K562 (cell line): ENCODE results near the gene MYRIP. TPM values are rescaled to one million over a fixed set of nuclear protein-coding genes. Genes with fewer than 3 reads are reported as not detected.

Experiments used
- ATF7 ChIP-seq: fragments of 450-650 bp; IDR thresholded peaks from 2 replicates; pipeline ENCODE4 v1.7.1; 2014; ENCODE audit warnings: mild to moderate bottlenecking, moderate library complexity
- CBX5 ChIP-seq: IDR thresholded peaks from 2 replicates; pipeline ENCODE4 v1.6.1; 2014; ENCODE audit warnings: low read depth, borderline replicate concordance
- HMGN3 ChIP-seq: IDR thresholded peaks from 2 replicates; pipeline ENCODE4 v1.6.1; 2011; ENCODE audit warnings: borderline replicate concordance, low read depth, mild to moderate bottlenecking, mixed read lengths, low read length; ENCODE audit not compliant: insufficient read length; ENCODE audit errors: extremely low read depth
- HNRNPLL ChIP-seq: fragments of 200-400 bp; formaldehyde crosslinking; IDR thresholded peaks from 2 replicates; pipeline ENCODE4 v1.6.1; 2017; ENCODE audit warnings: low read length, low read depth, mild to moderate bottlenecking; ENCODE audit not compliant: poor library complexity, severe bottlenecking
- JUNB ChIP-seq: fragments of 450-650 bp; formaldehyde crosslinking; conservative IDR thresholded peaks from 2 replicates; pipeline ENCODE4 v1.4.0; 2020; ENCODE audit warnings: mild to moderate bottlenecking
- LARP7 ChIP-seq: fragments of 450-650 bp; IDR thresholded peaks from 2 replicates; pipeline ENCODE4 v1.6.1; 2016
- NELFE ChIP-seq: IDR thresholded peaks from 2 replicates; pipeline ENCODE4 v1.6.1; 2011; ENCODE audit warnings: mild to moderate bottlenecking; ENCODE audit not compliant: insufficient read depth, insufficient read length
- PML ChIP-seq: IDR thresholded peaks from 2 replicates; pipeline ENCODE4 v1.6.1; 2012; ENCODE audit warnings: low read length, inconsistent platforms
- RBBP5 ChIP-seq: fragments of 200-600 bp; sonication (generic); IDR thresholded peaks from 2 replicates; pipeline ENCODE4 v1.6.1; 2012; ENCODE audit warnings: borderline replicate concordance, mild to moderate bottlenecking, low read length, control low read depth, inconsistent platforms; ENCODE audit not compliant: insufficient read depth, poor library complexity, severe bottlenecking
- TEAD4 ChIP-seq, 2 experiments: sonication (generic) in 1 of 2; formaldehyde crosslinking in 1 of 2; IDR thresholded peaks; 2 replicates each; pipeline versions ENCODE4 v1.6.1 to v1.8.0; 2012 to 2022; ENCODE audit warnings: borderline replicate concordance in 1 of 2, inconsistent platforms in 1 of 2, low read length in 1 of 2, mild to moderate bottlenecking in 1 of 2, missing genetic modification reagents in 1 of 2
- U2AF1 ChIP-seq: fragments of 200-400 bp; formaldehyde crosslinking; optimal IDR thresholded peaks from 2 replicates; pipeline ENCODE3; 2017; ENCODE audit warnings: mild to moderate bottlenecking, low read depth, low read length, moderate library complexity
- ZNF212 ChIP-seq: fragments of 450-650 bp; formaldehyde crosslinking; IDR thresholded peaks from 2 replicates; pipeline ENCODE4 v1.4.0; 2020; ENCODE audit warnings: mild to moderate bottlenecking
- polyA plus RNA-seq, 8 experiments: library from polyadenylated mRNA; depleted of rRNA in 4 of 8; stranded (reverse) in 5 of 8; unstranded in 3 of 8; fragments of >200 nt; fragmentation: Nextera tagmentation in 2 of 8; fragmentation: Illumina TruSeq in 1 of 8; extraction: Ambion mirVana in 2 of 8; extraction: Trizol in 1 of 8; gene quantifications; 2 replicates each; pipeline versions ENCODE4 v1.2.1 to v1.2.3, GENCODE V29; 2011 to 2014; ENCODE audit warnings: inconsistent platforms in 1 of 8, missing spikeins in 1 of 8
- total RNA-seq, 7 experiments: library from RNA; depleted of rRNA in 6 of 7; stranded (reverse); fragments of >200 nt in 6 of 7; fragmentation: Illumina TruSeq in 2 of 7; extraction: Trizol in 2 of 7; gene quantifications; 2 replicates each; pipeline versions ENCODE4 v1.2.1 to v1.2.3, GENCODE V29; 2011 to 2021; ENCODE audit warnings: low replicate concordance in 1 of 7
- TF ChIP-seq, protein P1 (sequence below), 3 experiments: IDR thresholded peaks in 2 of 3; conservative IDR thresholded peaks in 1 of 3; 2 replicates each; pipeline ENCODE4 v1.5.1; 2011 to 2012; ENCODE audit warnings: low read length in 3 of 3, mild to moderate bottlenecking in 3 of 3, control low read depth in 2 of 3, improper control_type of control experiment in 1 of 3, inconsistent platforms in 1 of 3, low read depth in 1 of 3, mixed read lengths in 1 of 3, moderate library complexity in 1 of 3; ENCODE audit not compliant: insufficient read depth in 2 of 3
- TF ChIP-seq, protein P2 (sequence below): fragments of 250-450 bp; sonication (Bioruptor Pico); IDR thresholded peaks from 2 replicates; pipeline ENCODE4 v1.9.0; 2021; ENCODE audit warnings: mild to moderate bottlenecking, inconsistent platforms
- TF ChIP-seq, protein P3 (sequence below): fragments of 450-650 bp; conservative IDR thresholded peaks from 2 replicates; pipeline ENCODE4 v1.6.1; 2016; ENCODE audit warnings: missing genetic modification characterization, low read depth, mild to moderate bottlenecking, control low read depth, missing compliant biosample characterization
- TF ChIP-seq, protein P4 (sequence below), 2 experiments: fragments of 450-650 bp in 1 of 2; sonication (generic) in 1 of 2; formaldehyde crosslinking; conservative IDR thresholded peaks; 2 replicates each; pipeline versions ENCODE4 v1.4.0 to v1.8.1; 2020 to 2022; ENCODE audit warnings: mild to moderate bottlenecking in 1 of 2, missing genetic modification reagents in 1 of 2
- TF ChIP-seq, protein P5 (sequence below): sonication (generic); formaldehyde crosslinking; IDR thresholded peaks from 2 replicates; pipeline ENCODE4 v1.8.1; 2023; ENCODE audit warnings: mild to moderate bottlenecking, missing genetic modification reagents

The MYRIP gene
- total and polyA plus RNA-seq, 9 of the 15 experiments (the other 6 are each of a cell fraction or from before 2014, with no cell fraction given) = 0.03 to 0.12 TPM; not detected in 7

DNA sequence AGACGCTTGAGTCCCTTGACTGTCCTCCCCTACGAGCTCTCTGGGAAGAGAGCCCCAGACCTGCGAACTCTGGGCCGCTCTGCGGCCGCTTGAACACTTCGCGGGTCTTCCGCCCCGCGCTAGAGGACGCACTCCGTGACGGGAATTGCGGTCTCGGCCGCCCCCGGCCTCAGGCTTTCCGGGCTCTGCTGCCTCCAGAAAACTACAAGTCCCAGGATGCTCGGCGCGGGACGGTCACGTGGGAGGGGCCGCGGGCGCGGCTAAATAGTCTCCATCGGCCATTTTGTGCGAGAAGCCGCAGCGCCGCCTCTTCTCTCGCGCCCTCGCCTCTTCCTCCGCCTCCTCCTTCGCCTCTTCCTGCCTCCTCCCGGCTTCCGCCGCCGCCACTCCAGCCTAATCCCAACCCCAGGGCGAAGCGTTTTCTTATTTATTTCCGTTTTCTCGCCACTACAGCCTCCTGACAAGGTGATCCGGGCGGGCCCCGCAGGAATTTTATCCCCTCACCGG, 500.1 kb downstream of the MYRIP start, which contains the start of gene EIF1B (continued):
- TF ChIP-seq NELFE (no peak), CBX5 (no peak), ZNF212 (no peak), U2AF1 (peak; percentile 72), HNRNPLL (no peak), TEAD4 (IDR thresholded peaks at IDR 0.05; ENCODE audit: low read length) (peak; percentile 69), TEAD4 (CRISPR knock-in tag; IDR thresholded peaks at IDR 0.05; ENCODE audit: borderline replicate concordance) (no peak), HMGN3 (peak; percentile 96), ATF7 (peak; percentile 92), PML (peak; percentile 85; the same call in 1 of the 2 replicates), RBBP5 (peak; percentile 56), JUNB (CRISPR knock-in tag) (no peak), LARP7 (no peak)
- TF ChIP-seq, protein P1, sequence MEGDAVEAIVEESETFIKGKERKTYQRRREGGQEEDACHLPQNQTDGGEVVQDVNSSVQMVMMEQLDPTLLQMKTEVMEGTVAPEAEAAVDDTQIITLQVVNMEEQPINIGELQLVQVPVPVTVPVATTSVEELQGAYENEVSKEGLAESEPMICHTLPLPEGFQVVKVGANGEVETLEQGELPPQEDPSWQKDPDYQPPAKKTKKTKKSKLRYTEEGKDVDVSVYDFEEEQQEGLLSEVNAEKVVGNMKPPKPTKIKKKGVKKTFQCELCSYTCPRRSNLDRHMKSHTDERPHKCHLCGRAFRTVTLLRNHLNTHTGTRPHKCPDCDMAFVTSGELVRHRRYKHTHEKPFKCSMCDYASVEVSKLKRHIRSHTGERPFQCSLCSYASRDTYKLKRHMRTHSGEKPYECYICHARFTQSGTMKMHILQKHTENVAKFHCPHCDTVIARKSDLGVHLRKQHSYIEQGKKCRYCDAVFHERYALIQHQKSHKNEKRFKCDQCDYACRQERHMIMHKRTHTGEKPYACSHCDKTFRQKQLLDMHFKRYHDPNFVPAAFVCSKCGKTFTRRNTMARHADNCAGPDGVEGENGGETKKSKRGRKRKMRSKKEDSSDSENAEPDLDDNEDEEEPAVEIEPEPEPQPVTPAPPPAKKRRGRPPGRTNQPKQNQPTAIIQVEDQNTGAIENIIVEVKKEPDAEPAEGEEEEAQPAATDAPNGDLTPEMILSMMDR (IDR thresholded peaks at IDR 0.05 in 2 of 3, conservative IDR thresholded peaks at IDR 0.05 in 1 of 3; ENCODE audit: insufficient read depth in 2 of 3, low read depth in 1 of 3, low read length in 3 of 3) = peak; percentile 95 to 98 (median 96)
- TF ChIP-seq, protein P2, sequence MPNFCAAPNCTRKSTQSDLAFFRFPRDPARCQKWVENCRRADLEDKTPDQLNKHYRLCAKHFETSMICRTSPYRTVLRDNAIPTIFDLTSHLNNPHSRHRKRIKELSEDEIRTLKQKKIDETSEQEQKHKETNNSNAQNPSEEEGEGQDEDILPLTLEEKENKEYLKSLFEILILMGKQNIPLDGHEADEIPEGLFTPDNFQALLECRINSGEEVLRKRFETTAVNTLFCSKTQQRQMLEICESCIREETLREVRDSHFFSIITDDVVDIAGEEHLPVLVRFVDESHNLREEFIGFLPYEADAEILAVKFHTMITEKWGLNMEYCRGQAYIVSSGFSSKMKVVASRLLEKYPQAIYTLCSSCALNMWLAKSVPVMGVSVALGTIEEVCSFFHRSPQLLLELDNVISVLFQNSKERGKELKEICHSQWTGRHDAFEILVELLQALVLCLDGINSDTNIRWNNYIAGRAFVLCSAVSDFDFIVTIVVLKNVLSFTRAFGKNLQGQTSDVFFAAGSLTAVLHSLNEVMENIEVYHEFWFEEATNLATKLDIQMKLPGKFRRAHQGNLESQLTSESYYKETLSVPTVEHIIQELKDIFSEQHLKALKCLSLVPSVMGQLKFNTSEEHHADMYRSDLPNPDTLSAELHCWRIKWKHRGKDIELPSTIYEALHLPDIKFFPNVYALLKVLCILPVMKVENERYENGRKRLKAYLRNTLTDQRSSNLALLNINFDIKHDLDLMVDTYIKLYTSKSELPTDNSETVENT (CRISPR knock-in tag) = peak; percentile 91
- TF ChIP-seq, protein P3, sequence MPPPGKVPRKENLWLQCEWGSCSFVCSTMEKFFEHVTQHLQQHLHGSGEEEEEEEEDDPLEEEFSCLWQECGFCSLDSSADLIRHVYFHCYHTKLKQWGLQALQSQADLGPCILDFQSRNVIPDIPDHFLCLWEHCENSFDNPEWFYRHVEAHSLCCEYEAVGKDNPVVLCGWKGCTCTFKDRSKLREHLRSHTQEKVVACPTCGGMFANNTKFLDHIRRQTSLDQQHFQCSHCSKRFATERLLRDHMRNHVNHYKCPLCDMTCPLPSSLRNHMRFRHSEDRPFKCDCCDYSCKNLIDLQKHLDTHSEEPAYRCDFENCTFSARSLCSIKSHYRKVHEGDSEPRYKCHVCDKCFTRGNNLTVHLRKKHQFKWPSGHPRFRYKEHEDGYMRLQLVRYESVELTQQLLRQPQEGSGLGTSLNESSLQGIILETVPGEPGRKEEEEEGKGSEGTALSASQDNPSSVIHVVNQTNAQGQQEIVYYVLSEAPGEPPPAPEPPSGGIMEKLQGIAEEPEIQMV = no peak
- TF ChIP-seq, protein P4, sequence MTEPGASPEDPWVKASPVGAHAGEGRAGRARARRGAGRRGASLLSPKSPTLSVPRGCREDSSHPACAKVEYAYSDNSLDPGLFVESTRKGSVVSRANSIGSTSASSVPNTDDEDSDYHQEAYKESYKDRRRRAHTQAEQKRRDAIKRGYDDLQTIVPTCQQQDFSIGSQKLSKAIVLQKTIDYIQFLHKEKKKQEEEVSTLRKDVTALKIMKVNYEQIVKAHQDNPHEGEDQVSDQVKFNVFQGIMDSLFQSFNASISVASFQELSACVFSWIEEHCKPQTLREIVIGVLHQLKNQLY (CRISPR knock-in tag; conservative IDR thresholded peaks at IDR 0.05) = no peak
- TF ChIP-seq, protein P5, sequence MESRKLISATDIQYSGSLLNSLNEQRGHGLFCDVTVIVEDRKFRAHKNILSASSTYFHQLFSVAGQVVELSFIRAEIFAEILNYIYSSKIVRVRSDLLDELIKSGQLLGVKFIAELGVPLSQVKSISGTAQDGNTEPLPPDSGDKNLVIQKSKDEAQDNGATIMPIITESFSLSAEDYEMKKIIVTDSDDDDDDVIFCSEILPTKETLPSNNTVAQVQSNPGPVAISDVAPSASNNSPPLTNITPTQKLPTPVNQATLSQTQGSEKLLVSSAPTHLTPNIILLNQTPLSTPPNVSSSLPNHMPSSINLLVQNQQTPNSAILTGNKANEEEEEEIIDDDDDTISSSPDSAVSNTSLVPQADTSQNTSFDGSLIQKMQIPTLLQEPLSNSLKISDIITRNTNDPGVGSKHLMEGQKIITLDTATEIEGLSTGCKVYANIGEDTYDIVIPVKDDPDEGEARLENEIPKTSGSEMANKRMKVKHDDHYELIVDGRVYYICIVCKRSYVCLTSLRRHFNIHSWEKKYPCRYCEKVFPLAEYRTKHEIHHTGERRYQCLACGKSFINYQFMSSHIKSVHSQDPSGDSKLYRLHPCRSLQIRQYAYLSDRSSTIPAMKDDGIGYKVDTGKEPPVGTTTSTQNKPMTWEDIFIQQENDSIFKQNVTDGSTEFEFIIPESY (CRISPR knock-in tag) = 0 out of 2 replicates have a peak, but pooled peaks have one; percentile 20
